ENCODE data around the gene ALKBH2.

The ALKBH2 gene

DNA sequence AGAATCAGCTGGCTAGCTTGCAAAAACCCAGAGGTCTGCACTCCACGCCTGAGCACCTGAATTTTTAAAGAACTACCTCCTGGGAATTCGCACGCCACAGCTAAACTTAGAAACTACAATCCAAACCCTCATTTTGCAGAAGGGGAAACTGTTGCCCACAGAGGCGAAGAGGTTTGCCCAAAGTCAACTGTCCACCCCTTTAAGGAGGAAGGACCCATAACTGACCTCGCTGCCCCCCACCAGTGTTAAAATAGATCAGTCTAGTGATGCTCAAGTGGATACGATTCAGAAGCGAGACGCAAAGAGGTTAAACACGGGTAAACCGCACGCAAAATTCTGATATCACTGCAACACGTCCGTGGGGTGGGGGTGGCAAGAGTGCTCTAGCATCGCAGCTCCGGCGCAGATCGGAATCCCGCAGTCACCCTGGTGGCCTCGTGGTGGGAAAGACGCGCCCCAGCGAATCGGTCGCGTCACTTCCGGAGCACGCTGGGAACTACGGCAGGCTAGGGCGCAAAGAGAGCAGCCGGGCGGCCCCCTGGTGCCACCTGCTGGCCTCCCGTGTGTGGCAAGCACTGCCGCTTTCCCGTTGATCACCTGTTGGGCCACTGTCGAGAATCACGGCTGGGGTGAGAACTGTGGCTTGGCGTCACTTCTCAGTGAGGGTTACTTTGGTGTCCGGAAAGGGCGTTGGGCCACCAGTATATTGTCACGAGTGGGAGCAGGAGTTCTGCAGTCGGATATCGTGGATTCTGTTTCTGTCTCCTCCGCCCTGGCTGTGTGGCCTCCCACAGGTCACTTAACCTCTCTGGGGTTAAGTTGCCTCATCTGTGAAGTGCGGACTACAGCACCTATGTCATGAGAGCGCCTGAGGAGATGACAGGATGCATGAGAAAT lies at the start of gene ALKBH2:
ALKBH2 (minus strand) TSS at position 451 of the 897 bp plus-strand sequence. CDS start 686 bp downstream, outside the sequence.
- peak; percentile 90 for DNase-seq (ENCODE audit: low read depth)

DNA sequence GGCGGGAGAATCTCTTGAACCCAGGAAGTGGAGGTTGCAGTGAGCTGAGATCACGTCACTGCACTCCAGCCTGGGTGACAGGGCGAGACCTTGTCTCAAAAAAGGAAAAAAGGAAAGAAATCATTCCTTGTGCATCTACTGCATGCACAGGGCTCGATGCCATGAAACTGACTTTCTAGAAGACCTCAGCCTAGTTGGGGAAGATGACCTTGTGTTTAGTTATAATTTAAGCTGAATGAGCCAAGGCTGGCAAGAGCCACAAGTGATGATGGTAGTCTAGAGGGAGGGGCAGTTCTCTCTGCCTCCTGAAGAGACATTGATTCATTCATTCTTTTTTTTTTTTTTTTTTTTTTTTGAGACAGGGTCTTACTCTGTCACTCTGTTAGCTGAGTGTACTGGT lies 47.3 kb upstream of the ALKBH2 start:
- DNase-seq (ENCODE audit: low read depth) = no peak

- no peak for DNase-seq (ENCODE audit: low read depth)
These were observed 46.5 kb upstream of the ALKBH2 start for GRCh38 chr12:109139791-109140190.

DNA sequence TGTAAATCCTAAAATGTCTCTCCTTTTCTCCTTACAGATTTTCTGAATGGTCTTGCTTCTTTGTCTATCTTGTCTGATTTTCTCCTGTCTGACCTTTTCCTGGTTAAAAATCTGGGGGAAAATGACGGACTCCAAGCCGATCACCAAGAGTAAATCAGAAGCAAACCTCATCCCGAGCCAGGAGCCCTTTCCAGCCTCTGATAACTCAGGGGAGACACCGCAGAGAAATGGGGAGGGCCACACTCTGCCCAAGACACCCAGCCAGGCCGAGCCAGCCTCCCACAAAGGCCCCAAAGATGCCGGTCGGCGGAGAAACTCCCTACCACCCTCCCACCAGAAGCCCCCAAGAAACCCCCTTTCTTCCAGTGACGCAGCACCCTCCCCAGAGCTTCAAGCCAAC lies 46.1 kb upstream of the ALKBH2 start:
- no peak for DNase-seq (ENCODE audit: low read depth)

- DNase-seq (ENCODE audit: low read depth) = no peak
These were observed 43.8 kb upstream of the ALKBH2 start for GRCh38 chr12:109137055-109137454.

DNA sequence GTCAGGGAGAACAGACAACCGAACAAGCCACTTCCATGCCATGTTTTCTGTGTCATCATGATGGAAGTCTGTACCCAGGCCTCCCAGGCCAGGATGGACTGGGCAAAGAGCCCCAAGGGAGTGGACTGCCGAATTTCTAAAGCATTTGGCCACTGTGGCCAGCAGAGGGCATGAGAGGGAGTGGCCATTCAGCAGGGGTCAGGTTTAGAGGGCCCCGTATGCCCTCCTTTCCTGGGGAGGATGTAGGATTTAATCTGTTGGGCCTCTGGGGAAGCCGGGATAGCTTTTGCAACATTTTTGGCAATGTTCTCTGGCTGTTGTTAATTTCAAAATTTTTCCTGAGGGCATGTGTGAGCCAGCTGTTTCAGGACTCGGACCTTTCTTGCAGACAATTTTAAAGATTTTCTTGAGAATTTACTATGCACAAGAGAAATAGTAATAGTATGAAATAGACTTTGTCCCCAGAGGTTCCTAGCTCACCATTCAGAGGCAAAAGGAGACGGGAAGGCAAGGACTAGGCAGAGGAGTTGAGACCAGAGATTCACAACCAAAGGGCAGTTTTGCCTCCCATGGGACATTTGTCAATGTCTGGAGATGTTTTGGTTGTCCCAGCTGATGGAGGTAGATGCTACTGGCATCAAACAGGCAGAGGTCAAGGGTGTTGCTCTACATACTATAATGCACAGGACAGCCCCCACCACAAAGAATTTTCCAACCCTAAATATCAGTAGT lies 41.1 kb upstream of the ALKBH2 start:
- DNase-seq (ENCODE audit: low read depth) = no peak

GRCh38 chr12:109131154-109132050 lies 38.1 kb upstream of the ALKBH2 start:
- no peak for DNase-seq (ENCODE audit: low read depth)

GRCh38 chr12:109130297-109131153 lies 37.3 kb upstream of the ALKBH2 start:
- no peak for DNase-seq (ENCODE audit: low read depth)

GRCh38 chr12:109127533-109128242 lies 34.4 kb upstream of the ALKBH2 start:
- DNase-seq (ENCODE audit: low read depth) = no peak

DNA sequence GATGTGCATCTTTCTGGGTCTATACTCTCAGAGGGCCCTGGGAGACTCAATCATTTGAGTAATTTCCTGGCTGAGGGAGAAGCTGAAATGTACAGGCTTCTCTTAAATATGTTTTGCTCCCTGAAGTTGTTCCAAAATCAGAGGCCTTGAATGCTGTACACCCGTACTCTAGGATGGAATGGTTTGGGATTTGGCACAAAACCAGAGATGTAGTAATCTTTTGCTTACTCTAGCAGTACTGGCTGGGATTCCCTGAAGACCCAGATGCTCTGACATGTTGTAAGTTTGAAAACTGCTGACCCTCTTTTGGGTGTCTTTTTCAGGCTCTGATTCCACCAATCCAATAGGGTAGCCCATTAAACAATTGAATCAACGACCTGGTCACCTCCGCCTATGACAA lies 33.5 kb upstream of the ALKBH2 start:
- no peak for DNase-seq (ENCODE audit: low read depth)

DNA sequence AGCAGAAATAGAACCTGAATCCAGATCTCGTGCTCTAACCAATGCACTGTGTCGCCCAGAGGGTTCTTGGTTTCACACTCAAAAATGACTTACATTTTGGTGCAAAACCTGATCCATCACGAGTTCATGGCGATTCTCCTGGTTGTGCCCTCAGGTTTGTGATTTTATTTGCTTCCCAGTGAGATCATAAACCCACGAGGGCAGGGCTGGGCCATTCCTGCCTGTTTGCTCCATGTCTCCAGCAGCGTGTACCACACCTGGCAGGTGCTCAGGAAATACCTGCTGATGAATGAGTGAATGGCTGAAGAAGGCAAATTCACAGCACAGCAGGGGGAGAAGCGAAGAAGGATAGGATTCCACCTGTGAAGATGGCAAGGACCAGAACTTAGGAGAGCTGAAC lies 32.5 kb upstream of the ALKBH2 start:
- no peak for DNase-seq (ENCODE audit: low read depth)

GRCh38 chr12:109124878-109125648 lies 31.8 kb upstream of the ALKBH2 start:
- DNase-seq (ENCODE audit: low read depth) = no peak

- DNase-seq (ENCODE audit: low read depth) = no peak
These were observed 28.1 kb upstream of the ALKBH2 start for GRCh38 chr12:109121346-109121880.

- DNase-seq (ENCODE audit: low read depth) = no peak
These were observed 27.3 kb upstream of the ALKBH2 start for GRCh38 chr12:109120557-109120956.

DNA sequence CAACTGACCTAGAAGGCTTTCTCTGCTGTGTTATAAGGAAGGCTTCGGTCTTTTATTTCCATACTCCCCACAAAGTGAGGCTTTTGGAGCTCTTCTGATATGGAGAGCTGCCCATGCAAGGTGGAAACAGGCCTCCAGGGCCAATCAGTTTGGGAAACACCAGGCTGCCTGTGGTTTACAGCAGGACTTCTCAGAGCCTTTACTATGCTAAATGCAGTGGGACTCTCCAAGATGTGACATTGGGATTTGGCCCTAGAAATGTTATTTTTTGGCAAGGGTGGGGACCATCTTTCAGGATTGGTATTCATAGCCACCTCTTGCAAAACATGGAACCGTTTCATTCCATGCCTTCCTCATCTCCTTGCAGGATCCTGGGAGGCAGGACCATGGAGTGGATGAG lies 26.8 kb upstream of the ALKBH2 start:
- DNase-seq (ENCODE audit: low read depth) = no peak

- no peak for DNase-seq (ENCODE audit: low read depth)
These were observed 23.3 kb upstream of the ALKBH2 start for GRCh38 chr12:109116611-109116949.

DNA sequence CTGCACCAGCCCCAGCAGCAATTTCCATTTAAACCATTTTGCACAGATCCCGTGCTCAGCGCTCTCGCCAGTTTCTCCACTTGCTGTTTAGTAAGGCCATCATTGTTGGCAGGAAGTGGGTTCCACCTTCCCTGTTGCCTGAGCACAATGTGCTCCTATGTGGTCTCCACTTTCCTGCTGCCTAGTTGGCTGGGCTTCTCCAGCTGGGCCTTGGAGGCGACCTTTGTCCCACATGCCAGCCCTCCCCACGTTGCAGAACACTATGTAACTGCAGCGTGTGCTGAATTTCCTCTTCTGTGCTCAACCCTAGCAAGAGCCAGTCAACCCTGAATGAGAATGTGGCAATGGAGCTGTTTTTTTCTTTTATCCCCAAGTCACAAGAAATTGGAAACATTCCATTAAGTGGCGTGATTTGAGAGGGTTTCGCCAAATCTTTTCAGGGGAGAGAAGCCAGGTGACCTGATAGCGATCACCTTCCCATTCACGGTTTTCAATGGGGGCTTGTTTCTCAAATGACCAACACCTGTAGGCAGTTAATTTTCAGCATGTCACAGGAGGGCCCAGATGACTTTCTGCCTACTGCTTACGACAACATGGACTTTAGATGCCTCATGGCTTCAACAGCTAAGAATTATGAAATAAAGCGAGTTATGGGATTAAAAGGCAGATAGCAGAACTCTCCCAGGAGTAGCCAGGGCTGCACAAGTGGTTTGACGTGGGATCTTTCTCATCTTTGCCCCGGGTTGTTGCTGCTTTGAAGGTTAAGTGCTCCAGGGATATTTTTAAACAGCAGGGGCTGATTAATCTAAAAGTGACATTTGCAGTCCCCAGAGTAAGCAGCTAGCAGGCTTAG lies 22.7 kb upstream of the ALKBH2 start, which contains the start of gene ACACB:
ACACB (plus strand) TSS at position 830 of the 853 bp plus-strand sequence. CDS start 22,819 bp downstream, outside the sequence.
- DNase-seq (ENCODE audit: low read depth) = no peak

DNA sequence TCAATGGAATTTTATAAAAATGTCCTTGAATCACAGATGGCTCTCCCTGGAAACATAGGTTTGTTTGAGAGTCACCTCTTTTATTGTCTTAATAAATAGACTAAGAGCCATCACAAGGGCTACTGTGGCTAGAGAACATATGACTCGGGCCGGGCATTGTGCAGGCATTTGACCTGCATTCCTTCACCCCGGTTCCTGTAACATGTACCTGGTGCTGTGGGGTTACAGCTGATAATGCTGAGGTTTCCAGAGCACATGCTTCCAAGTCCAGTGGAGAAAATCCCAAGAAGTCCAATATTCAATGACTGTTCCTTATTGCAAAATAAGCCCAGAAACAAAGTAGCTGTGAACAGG lies 22.1 kb upstream of the ALKBH2 start:
- no peak for DNase-seq (ENCODE audit: low read depth)

- DNase-seq (ENCODE audit: low read depth) = no peak
These were observed 21.4 kb upstream of the ALKBH2 start for GRCh38 chr12:109114644-109115043.

All from stimulated activated CD8-positive, alpha-beta memory T cell treated with anti-CD3 and anti-CD28 coated beads, Interleukin-15, amount 100 ng/mL, for 24 hours (primary cell).